Gastroesophageal sphincter (tissue), 3 donors: ENCODE results near the gene GSK3A.

ENCODE experiments used
- CTCF ChIP-seq, 4 experiments: fragments of 200-600 bp in 2 of 4; fragments of 450-650 bp in 2 of 4; sonication (generic) in 1 of 4; IDR thresholded peaks; one replicate each; pipeline ENCODE4 v1.5.1; 2017 to 2019; ENCODE audit warnings: antibody characterized with exemption in 4 of 4, mild to moderate bottlenecking in 2 of 4, moderate library complexity in 2 of 4
- EP300 ChIP-seq: sonication (generic); formaldehyde crosslinking; IDR thresholded peaks from one replicate; pipeline ENCODE4 v1.6.1; 2017; ENCODE audit warnings: antibody characterized with exemption, mild to moderate bottlenecking
- POLR2A ChIP-seq, 2 donors: fragments of 450-650 bp; IDR thresholded peaks; one replicate each; pipeline ENCODE4 v1.6.1; 2017; ENCODE audit warnings: antibody characterized with exemption in 2 of 2, mild to moderate bottlenecking in 2 of 2, moderate library complexity in 1 of 2
- POLR2AphosphoS5 ChIP-seq: sonication (generic); formaldehyde crosslinking; IDR thresholded peaks from one replicate; pipeline ENCODE4 v1.6.1; 2017; ENCODE audit warnings: antibody characterized with exemption

GRCh38 chr19:42255766-42256745 lies 13.7 kb upstream of the GSK3A start:
- TF ChIP-seq CTCF (IDR thresholded peaks at IDR 0.05) = no peak
- peak in 1 of 2 donors; percentile 10 for TF ChIP-seq POLR2A (IDR thresholded peaks at IDR 0.05)
- TF ChIP-seq POLR2AphosphoS5 = no peak
- no peak for TF ChIP-seq EP300
